Measurements from ENCODE around the gene OR9K2. TPM values are rescaled to one million over a fixed set of nuclear protein-coding genes. Genes with fewer than 3 reads are reported as not detected.

Gene OR9K2
- total and polyA plus RNA-seq, 2 of the 4 experiments (the other 2 are of a cell fraction), result not detected

- POLR2A ChIA-PET (ENCODE audit: unreplicated experiment), result no interaction called here
- DNase-seq (no peak), ATAC-seq (ENCODE audit: low read depth) (no peak)
- Histone ChIP-seq H3K9ac (ENCODE audit: low read depth, low read length) (no peak overlapping the region), H3K9me1 (ENCODE audit: insufficient read depth, low read length) (no peaks in the 10 kb centered on the region), H3K79me1 (ENCODE audit: low read depth in 1 of 2, low read length in 2 of 2) (no peaks in the 10 kb centered on the region), H3K56ac (ENCODE audit: extremely low read depth, insufficient read depth, low read length) (no peak overlapping the region), H4K91ac (ENCODE audit: insufficient read depth, low read depth, low read length) (no peak overlapping the region), H2AK5ac (ENCODE audit: low read depth, low read length) (no peak overlapping the region), H2BK20ac (ENCODE audit: low read depth, low read length) (no peak overlapping the region), H4K5ac (ENCODE audit: low read depth, low read length) (no peak overlapping the region), H2AFZ (replicated peaks; ENCODE audit: low read length, poor library complexity) (no peak overlapping the region), H2BK5ac (ENCODE audit: low read depth, low read length, poor library complexity, severe bottlenecking) (no peak overlapping the region), H4K8ac (ENCODE audit: low read depth in 2 of 2, low read length in 2 of 2) (no peak overlapping the region), H3K27me3 (ENCODE audit: control insufficient read depth, insufficient read depth, low read length) (no peaks in the 10 kb centered on the region), H2AK9ac (replicated peaks; ENCODE audit: low read depth, low read length, poor library complexity) (no peak overlapping the region), H3K23ac (ENCODE audit: low read depth, low read length) (no peak overlapping the region), H2BK15ac (ENCODE audit: low read depth, low read length) (no peak overlapping the region), H3K18ac (ENCODE audit: low read depth, low read length) (no peak overlapping the region), H3K14ac (replicated peaks; ENCODE audit: low read depth, low read length) (no peak overlapping the region), H3K27ac (ENCODE audit: insufficient read depth, low read length) (no peak overlapping the region), H3K4me1 (ENCODE audit: control insufficient read depth, insufficient read depth, low read length) (no peaks in the 10 kb centered on the region), H3K9me3 (ENCODE audit: control insufficient read depth, insufficient read depth, low read length) (no peaks in the 10 kb centered on the region), H3K4ac (ENCODE audit: low read depth, low read length) (no peak overlapping the region), H3K4me2 (ENCODE audit: low read depth, low read length) (no peak overlapping the region), H3K4me3 (ENCODE audit: insufficient read depth, low read depth, low read length) (no peak overlapping the region), H3K36me3 (ENCODE audit: control insufficient read depth, insufficient read depth, low read length) (no peaks in the 10 kb centered on the region), H4K20me1 (ENCODE audit: insufficient read depth, low read length) (no peaks in the 10 kb centered on the region), H2BK120ac (ENCODE audit: low read depth, low read length) (no peak overlapping the region)
- in situ Hi-C loops (cut with MboI; ENCODE audit: low sequenced_read_pairs) (no loop called here), intact Hi-C loops (cut with micrococcal nuclease) (no loop called here), dilution Hi-C loops (cut with HindIII; ENCODE audit: low sequenced_read_pairs, unreplicated experiment) (no loop called here)
- CTCF ChIA-PET, result interaction anchor here (0.6 kb wide), 1 partner anchor 13 kb away, joined by 3 read pairs; no protein-coding TSS in a partner anchor
- no CpG with 5 or more reads among the region's 2 CpGs for WGBS, 2 experiments (ENCODE audit: extremely low coverage in 2 of 2, insufficient read length in 1 of 2)
- BruUV-seq (replicated peaks), result no TSS peak
- TF ChIP-seq ELK1 (IDR thresholded peaks at IDR 0.05; ENCODE audit: borderline replicate concordance, low read depth, low read length) (no peak), CHD1 (IDR thresholded peaks at IDR 0.05; ENCODE audit: low read depth, low read length) (no peak), FOS (IDR thresholded peaks at IDR 0.05; ENCODE audit: low read depth, low read length) (no peak), SMC3 (IDR thresholded peaks at IDR 0.05; ENCODE audit: low read depth, low read length) (no peak), RCOR1 (IDR thresholded peaks at IDR 0.05; ENCODE audit: insufficient replicate concordance, low read length) (no peak), RFX5 (IDR thresholded peaks at IDR 0.05; ENCODE audit: low read depth, low read length) (no peak), CTCF (conservative IDR thresholded peaks at IDR 0.05; ENCODE audit: low read depth, low read length) (no peak), CEBPB (IDR thresholded peaks at IDR 0.05; ENCODE audit: low read depth, low read length) (no peak), MXI1 (IDR thresholded peaks at IDR 0.05; ENCODE audit: borderline replicate concordance, low read depth, low read length) (no peak), MAZ (IDR thresholded peaks at IDR 0.05; ENCODE audit: borderline replicate concordance, low read depth, low read length) (no peak), MAFK (IDR thresholded peaks at IDR 0.05; ENCODE audit: low read depth, low read length) (no peak), POLR2A (IDR thresholded peaks at IDR 0.05; ENCODE audit: low read depth, low read length) (no peak), NFE2L2 (IDR thresholded peaks at IDR 0.05; ENCODE audit: low read depth, low read length) (no peak)
- TF ChIP-seq, protein P1, sequence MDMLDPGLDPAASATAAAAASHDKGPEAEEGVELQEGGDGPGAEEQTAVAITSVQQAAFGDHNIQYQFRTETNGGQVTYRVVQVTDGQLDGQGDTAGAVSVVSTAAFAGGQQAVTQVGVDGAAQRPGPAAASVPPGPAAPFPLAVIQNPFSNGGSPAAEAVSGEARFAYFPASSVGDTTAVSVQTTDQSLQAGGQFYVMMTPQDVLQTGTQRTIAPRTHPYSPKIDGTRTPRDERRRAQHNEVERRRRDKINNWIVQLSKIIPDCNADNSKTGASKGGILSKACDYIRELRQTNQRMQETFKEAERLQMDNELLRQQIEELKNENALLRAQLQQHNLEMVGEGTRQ (IDR thresholded peaks at IDR 0.05; ENCODE audit: low read depth, low read length), result no peak
Observed at GRCh38 chr12:55173456-55173855, 47.2 kb downstream of the OR9K2 start.
